ENCODE results near the gene CTSG.

DNA sequence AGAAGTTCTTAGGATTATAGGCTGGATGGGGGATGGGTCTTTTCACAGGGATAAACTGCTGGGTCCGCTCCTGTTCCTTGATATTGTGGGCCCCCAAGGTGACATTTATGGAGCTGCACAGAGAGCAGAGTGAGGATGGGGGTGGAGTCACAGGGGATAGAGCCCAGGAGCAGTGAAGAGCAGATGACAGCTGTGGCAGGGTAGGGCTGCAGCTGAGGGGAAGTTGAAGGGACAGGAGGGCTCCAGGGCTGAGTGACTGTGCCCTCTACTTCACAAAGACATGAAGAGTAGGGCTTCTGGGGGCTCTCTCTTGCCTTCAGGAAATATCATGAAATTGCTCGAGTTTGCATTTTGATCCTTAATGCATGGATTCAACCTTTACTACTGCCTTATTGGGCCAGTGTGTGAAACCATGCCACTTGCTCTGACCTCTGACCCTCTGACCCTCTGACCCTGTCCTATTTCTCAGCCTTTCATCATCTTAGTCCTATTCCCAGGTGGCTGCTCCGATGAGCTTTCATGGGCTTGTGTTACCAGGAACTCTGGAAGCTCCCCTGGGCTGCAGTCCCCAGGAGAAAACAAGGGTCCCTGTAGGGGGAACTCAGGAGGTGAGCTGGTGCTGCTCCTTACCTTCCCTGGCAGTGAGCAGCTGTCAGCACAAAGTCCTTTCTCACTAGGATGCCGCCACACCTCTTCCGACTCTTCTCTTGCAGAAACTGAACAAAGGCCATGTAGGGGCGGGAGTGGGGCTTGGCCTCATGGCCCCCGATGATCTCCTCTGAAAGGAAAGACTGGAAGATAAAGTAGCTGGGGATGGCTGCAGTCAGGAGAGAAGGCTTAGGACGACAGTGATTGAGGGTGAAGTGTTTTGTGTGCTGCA lies 31.8 kb upstream of the CTSG start:
- TF ChIP-seq CTCF (IDR thresholded peaks at IDR 0.05 in 2 of 3, conservative IDR thresholded peaks at IDR 0.05 in 1 of 3; ENCODE audit: control insufficient read depth in 2 of 3, extremely low read depth in 1 of 3, insufficient read depth in 1 of 3, low read depth in 3 of 3, low read length in 3 of 3) (no peak), CEBPB (IDR thresholded peaks at IDR 0.05; ENCODE audit: borderline replicate concordance in 1 of 2, low read depth in 2 of 2, low read length in 2 of 2) (no peak), POLR2AphosphoS5 (IDR thresholded peaks at IDR 0.05; ENCODE audit: low read length) (no peak), BHLHE40 (IDR thresholded peaks at IDR 0.05; ENCODE audit: borderline replicate concordance in 1 of 2, low read depth in 2 of 2, low read length in 1 of 2) (no peak), DPF2 (IDR thresholded peaks at IDR 0.05) (no peak), EGR1 (IDR thresholded peaks at IDR 0.05; ENCODE audit: borderline replicate concordance in 1 of 2, low read depth in 2 of 2, low read length in 2 of 2) (no peak), FOXM1 (IDR thresholded peaks at IDR 0.05; ENCODE audit: low read depth, low read length) (no peak), SP1 (IDR thresholded peaks at IDR 0.05; ENCODE audit: low read depth, low read length) (no peak), EZH2 (IDR thresholded peaks at IDR 0.05; ENCODE audit: borderline replicate concordance, control insufficient read depth, low read depth, low read length) (no peak), POLR2A (IDR thresholded peaks at IDR 0.05; ENCODE audit: low read depth, low read length) (no peak), NR2C2 (IDR thresholded peaks at IDR 0.05; ENCODE audit: borderline replicate concordance, control insufficient read depth, insufficient read length, low read depth) (no peak)
